HG02852 (cell line): Measurements from ENCODE around the gene IDNK.

ENCODE experiments used
- ATAC-seq: cut with Tn5 transposase; IDR thresholded peaks from one replicate; pipeline ENCODE4 v1.9.1; 2021; ENCODE audit warnings: mild to moderate bottlenecking, moderate library complexity; ENCODE audit not compliant: unreplicated experiment

IDNK gene

GRCh38 chr9:83681490-83681889 lies 58.5 kb downstream of the IDNK start:
- no peak for ATAC-seq

DNA sequence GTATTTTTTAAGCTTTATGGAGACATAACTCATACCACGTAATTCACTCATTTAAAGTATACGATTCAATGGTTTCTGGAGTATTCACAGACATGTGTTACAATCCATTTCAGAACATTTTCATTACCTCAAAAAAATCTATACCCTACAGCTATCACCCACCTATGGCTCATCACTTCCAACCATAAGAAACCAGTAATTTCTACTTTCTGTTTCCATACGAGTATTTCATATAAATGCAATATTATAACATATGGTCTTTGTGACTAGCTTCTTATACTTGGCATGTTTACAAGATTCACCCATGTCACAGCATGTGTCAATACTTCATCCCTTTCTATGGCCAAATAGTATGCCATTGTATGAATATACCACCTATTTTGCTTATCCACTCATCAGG lies 66.0 kb downstream of the IDNK start:
- no peak for ATAC-seq

- no peak for ATAC-seq
Measured at GRCh38 chr9:83691492-83691891, 68.5 kb downstream of the IDNK start.
